ENCODE results near the gene SH3GL3.

GRCh38 chr15:83457149-83457548, 10.0 kb downstream of the SH3GL3 start:
- TF ChIP-seq MAX (IDR thresholded peaks at IDR 0.05): no peak
- TF ChIP-seq USF1 (IDR thresholded peaks at IDR 0.05): no peak

Measured in Ishikawa (cell line).